HL-60/S4 treated with phorbol 12-myristate 13-acetate at 8.2 ng/mL for 4 days and 3 days (cell line): ENCODE data around the gene FYB2.

ENCODE experiments used
- in situ Hi-C: fragments of 300-500 bp; cut with MboI; formaldehyde crosslinking; loops from 2 replicates; pipeline ENCODE4 v1.15.0; 2022; ENCODE audit warnings: low sequenced_read_pairs

Gene FYB2

DNA sequence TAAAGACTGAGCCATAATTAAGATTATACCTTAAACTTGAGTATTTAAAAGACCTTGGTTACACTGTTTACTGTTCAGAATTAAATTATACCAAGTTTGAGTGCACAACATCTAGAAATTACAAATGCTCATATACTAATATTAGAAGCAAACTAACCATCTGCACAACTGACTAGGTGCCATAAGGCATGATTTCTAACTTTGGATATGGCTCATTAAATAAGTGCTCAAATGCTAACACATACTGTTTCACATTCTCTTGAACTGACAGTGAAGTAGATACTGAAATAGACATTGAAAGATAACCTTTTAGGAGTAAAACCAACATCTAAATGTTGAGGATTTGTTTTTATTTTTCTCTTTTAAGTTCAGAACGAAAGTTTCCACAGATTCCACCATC is 100.0 kb downstream of the FYB2 start:
- in situ Hi-C loops: loop anchor here (25.0 kb wide), 1 partner anchor 1432 kb away; no protein-coding TSS in a partner anchor

GRCh38 chr1:56715156-56715555 is 104.0 kb downstream of the FYB2 start:
- in situ Hi-C loops: loop anchor here (25.0 kb wide), 1 partner anchor 1428 kb away; no protein-coding TSS in a partner anchor

GRCh38 chr1:56713112-56713511 is 106.1 kb downstream of the FYB2 start:
- in situ Hi-C loops: loop anchor here (25.0 kb wide), 1 partner anchor 1426 kb away; no protein-coding TSS in a partner anchor

DNA sequence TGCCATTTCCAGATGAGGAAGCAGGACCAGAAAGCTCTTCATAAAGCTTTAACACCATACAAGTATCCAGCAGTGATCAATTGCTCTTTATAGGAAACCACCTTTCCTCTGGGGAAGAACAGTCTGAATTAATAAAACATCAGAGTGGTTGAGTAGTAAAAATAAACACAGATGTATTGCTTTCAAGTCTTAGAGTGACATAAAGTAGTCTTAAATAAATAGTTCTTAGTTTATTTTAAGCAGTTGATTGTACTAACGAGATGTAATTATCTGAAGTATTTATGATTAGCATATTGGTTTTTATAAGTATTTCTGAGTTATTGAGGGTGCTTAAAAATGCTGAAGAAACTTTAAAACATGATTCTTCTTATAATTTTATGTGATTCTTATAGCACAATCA is 107.1 kb downstream of the FYB2 start:
- in situ Hi-C loops: loop anchor here (25.0 kb wide), 1 partner anchor 1425 kb away; no protein-coding TSS in a partner anchor

DNA sequence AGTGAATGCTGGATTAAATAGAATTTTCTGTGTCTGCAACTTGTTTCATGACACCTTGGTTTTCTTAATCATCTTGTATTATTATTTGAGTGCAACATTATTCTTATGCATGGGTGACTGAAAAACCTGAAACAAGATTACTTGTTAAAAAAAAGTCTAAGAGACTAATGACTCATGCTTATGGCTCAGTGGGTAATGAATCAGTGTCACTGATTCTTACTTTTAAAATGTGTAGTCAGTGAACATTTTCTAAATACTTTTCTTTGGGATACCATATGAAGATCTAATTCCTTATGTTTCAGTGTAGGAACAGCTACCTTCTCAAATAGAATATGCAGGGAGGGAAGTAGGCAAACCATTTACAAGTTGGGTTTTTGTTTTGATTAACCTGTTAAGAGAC is 108.6 kb downstream of the FYB2 start:
- in situ Hi-C loops: loop anchor here (25.0 kb wide), 1 partner anchor 1423 kb away; no protein-coding TSS in a partner anchor

- in situ Hi-C loops: loop anchor here (25.0 kb wide), 1 partner anchor 1423 kb away; no protein-coding TSS in a partner anchor
These were observed 109.2 kb downstream of the FYB2 start for GRCh38 chr1:56709995-56710394.

GRCh38 chr1:56709269-56709880 is 109.8 kb downstream of the FYB2 start:
- in situ Hi-C loops: loop anchor here (25.0 kb wide), 1 partner anchor 1422 kb away; no protein-coding TSS in a partner anchor

DNA sequence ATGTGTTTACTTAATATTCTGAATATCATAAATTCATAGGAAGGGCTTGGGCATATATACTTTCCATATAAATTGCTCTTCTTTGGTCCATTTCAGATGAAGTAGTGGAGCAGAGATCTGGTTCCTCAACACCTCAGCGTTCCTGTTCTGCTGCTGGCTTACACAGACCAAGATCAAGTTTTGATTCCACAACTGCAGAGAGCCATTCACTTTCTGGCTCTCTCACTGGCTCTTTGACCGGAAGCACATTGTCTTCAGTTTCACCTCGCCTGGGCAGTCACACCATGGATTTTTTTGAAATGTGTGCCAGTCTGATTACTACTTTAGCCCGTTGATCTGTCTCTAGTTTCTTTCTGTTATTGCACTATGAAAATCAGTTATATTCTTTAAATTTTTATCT is 111.8 kb downstream of the FYB2 start:
- in situ Hi-C loops: loop anchor here (25.0 kb wide), 1 partner anchor 1420 kb away; no protein-coding TSS in a partner anchor

GRCh38 chr1:56703747-56704146 is 115.5 kb downstream of the FYB2 start:
- in situ Hi-C loops: loop anchor here (25.0 kb wide), 1 partner anchor 1416 kb away; no protein-coding TSS in a partner anchor

- in situ Hi-C loops: no loop called here
These were observed 122.5 kb downstream of the FYB2 start for GRCh38 chr1:56696663-56697062.

DNA sequence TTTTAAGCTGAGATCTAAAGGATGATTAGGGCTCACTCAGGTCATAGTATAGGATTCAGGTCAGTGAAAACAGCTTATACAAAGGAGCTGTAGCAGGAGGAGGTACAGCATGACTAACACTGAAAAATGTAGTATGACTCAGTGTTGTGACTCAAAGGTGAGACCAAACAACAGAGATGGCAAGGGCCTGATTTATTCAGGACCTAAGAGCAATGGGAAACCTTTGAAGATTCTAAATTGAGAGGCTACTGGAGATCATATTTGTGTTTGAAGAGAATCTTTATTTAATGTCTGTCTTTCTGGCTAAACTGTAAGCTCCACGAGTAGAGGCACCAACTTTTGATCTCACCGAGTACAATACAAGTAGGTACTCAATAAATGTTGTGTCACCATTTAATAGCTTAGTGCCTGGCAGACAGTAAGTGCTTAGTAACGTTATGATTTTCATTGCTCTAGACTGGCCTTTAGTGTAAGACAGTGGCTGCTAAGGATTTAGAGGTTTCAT is 130.6 kb downstream of the FYB2 start:
- in situ Hi-C loops: no loop called here

- in situ Hi-C loops: no loop called here
These were observed 133.0 kb downstream of the FYB2 start for GRCh38 chr1:56686169-56686568.

DNA sequence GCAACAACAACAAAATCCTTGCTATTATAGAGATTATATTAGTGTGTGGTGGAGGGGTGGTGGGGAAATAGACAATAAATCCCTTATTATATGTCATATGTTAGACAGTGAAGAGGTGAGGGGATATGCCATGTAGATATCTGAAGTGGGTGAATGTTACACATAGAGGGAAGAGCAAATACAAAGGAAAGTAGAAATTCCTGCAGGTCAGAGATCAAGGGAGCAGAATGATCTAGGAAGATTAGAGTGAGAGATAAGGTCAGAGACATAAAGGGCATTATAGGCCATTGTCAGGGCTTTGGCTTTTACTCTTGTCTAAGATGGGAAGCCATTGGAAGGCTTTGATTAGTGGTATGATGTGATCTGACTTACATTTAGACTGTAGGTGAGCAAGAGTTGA is 135.6 kb downstream of the FYB2 start:
- in situ Hi-C loops: no loop called here

DNA sequence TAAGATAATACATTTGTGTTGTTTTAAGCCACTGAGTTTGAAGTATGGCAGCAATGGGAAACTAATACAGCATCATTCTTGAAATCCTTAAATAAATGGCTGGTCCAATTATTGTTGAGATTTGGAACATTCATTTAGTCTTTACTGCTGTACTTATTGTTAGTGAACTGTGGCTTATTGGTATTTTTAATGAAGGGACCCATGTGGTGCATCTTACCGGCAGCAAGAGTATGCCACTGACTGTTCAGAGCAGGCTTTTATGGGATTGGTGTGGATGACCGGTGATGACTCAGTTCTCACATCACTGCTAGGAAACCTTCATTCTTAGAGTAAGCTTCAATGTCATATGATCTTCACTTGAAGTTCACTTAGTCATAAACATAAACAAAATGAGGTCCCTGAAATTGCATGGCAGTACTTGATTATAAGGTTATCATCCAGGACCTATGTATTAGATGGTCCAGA is 142.6 kb downstream of the FYB2 start:
- in situ Hi-C loops: no loop called here

GRCh38 chr1:56675763-56676162 is 143.4 kb downstream of the FYB2 start:
- in situ Hi-C loops: no loop called here

DNA sequence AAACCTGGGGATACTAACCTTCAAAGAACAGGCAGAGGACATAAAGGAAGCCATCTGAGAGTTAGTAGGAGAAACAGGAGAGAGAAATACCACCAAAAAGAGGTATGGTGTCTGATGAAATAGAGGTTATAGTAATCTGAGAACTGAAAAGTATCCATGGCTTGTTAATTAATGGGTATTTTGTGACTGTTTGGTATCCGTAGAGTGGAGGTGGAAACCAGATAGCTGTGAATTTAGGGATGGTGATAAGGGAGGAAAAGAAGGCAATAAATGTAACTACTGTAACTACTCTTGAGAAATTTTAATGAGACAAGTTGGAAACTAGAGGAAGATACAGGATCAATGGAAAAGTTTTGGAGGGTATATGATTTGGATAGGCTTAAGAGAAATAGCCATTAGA is 146.6 kb downstream of the FYB2 start:
- in situ Hi-C loops: no loop called here

- in situ Hi-C loops: no loop called here
These were observed 147.7 kb downstream of the FYB2 start for GRCh38 chr1:56671542-56671941.

DNA sequence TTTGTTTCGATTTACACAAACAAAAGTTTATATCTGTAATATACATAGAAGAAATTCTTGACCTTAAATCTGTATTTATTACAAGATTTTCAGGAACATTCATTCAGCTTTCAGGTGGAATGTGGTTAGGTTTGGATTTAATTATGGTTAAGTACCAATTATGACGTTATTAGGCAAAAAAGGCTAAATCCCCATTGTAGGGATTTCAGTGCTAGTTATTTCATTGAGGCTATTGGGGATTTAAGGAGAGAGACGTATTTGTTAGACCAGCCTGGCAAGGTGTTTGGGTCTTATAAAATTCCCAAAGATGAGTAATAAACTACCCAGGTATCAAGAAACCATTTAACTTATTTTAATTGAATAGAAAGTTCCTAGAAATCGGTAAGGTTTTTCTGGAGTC is 148.1 kb downstream of the FYB2 start:
- in situ Hi-C loops: no loop called here

- in situ Hi-C loops: no loop called here
These were observed 148.9 kb downstream of the FYB2 start for GRCh38 chr1:56670350-56670749.
